Measurements from ENCODE around the gene MUC5AC.

DNA sequence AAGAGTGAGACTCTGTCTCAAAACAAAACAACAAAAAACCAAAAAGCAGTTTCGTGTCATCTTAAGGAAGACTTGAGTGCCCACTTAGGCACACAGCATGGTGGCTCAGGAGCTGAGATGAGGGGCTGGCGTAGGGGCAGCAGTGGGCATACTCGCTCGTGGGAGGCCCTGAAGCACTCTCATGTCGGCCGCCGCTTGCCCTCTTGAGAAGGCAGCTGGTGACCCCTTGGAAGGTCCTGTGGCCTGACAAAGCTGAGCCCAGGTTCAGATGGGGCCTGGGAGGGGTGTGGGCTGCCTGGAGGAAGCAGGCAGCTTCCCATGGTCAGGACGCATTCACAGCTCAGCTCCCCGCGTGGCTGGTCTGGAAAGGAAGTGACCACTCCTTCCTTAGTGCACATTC, 80.1 kb downstream of the MUC5AC start:
- TF ChIP-seq GABPB1 (CRISPR knock-in tag; IDR thresholded peaks at IDR 0.05), result no peak
- no peak for TF ChIP-seq TEAD4 (CRISPR knock-in tag; IDR thresholded peaks at IDR 0.05)
- TF ChIP-seq, protein P1, sequence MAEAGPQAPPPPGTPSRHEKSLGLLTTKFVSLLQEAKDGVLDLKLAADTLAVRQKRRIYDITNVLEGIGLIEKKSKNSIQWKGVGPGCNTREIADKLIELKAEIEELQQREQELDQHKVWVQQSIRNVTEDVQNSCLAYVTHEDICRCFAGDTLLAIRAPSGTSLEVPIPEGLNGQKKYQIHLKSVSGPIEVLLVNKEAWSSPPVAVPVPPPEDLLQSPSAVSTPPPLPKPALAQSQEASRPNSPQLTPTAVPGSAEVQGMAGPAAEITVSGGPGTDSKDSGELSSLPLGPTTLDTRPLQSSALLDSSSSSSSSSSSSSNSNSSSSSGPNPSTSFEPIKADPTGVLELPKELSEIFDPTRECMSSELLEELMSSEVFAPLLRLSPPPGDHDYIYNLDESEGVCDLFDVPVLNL (CRISPR knock-in tag; IDR thresholded peaks at IDR 0.05; ENCODE audit: borderline replicate concordance, low read depth), result no peak
- TF ChIP-seq, protein P2, sequence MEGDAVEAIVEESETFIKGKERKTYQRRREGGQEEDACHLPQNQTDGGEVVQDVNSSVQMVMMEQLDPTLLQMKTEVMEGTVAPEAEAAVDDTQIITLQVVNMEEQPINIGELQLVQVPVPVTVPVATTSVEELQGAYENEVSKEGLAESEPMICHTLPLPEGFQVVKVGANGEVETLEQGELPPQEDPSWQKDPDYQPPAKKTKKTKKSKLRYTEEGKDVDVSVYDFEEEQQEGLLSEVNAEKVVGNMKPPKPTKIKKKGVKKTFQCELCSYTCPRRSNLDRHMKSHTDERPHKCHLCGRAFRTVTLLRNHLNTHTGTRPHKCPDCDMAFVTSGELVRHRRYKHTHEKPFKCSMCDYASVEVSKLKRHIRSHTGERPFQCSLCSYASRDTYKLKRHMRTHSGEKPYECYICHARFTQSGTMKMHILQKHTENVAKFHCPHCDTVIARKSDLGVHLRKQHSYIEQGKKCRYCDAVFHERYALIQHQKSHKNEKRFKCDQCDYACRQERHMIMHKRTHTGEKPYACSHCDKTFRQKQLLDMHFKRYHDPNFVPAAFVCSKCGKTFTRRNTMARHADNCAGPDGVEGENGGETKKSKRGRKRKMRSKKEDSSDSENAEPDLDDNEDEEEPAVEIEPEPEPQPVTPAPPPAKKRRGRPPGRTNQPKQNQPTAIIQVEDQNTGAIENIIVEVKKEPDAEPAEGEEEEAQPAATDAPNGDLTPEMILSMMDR (IDR thresholded peaks at IDR 0.05), result no peak
- TF ChIP-seq, protein P3, sequence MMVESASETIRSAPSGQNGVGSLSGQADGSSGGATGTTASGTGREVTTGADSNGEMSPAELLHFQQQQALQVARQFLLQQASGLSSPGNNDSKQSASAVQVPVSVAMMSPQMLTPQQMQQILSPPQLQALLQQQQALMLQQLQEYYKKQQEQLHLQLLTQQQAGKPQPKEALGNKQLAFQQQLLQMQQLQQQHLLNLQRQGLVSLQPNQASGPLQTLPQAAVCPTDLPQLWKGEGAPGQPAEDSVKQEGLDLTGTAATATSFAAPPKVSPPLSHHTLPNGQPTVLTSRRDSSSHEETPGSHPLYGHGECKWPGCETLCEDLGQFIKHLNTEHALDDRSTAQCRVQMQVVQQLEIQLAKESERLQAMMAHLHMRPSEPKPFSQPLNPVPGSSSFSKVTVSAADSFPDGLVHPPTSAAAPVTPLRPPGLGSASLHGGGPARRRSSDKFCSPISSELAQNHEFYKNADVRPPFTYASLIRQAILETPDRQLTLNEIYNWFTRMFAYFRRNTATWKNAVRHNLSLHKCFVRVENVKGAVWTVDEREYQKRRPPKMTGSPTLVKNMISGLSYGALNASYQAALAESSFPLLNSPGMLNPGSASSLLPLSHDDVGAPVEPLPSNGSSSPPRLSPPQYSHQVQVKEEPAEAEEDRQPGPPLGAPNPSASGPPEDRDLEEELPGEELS (CRISPR knock-in tag; IDR thresholded peaks at IDR 0.05), result no peak
- TF ChIP-seq MXD4 (CRISPR knock-in tag; IDR thresholded peaks at IDR 0.05; ENCODE audit: borderline replicate concordance), result no peak
